Raji (cell line): ENCODE measurements around the gene OTOG.

Source experiments
- POLR2A ChIP-seq: IDR thresholded peaks from 2 replicates; pipeline ENCODE4 v1.6.1; 2011; ENCODE audit warnings: low read depth, low read length, control low read depth; ENCODE audit not compliant: insufficient read depth

The OTOG gene

GRCh38 chr11:17512101-17512500 lies 35.0 kb upstream of the OTOG start:
- no peak for TF ChIP-seq POLR2A

GRCh38 chr11:17513853-17514252 lies 33.2 kb upstream of the OTOG start:
- no peak for TF ChIP-seq POLR2A

GRCh38 chr11:17514476-17514875 lies 32.6 kb upstream of the OTOG start:
- no peak for TF ChIP-seq POLR2A

- no peak for TF ChIP-seq POLR2A
These were observed 31.4 kb upstream of the OTOG start for GRCh38 chr11:17515443-17516176.

GRCh38 chr11:17516551-17517150 lies 30.4 kb upstream of the OTOG start:
- TF ChIP-seq POLR2A: no peak

GRCh38 chr11:17517186-17517585 lies 29.9 kb upstream of the OTOG start:
- no peak for TF ChIP-seq POLR2A

- TF ChIP-seq POLR2A: no peak
These were observed 28.7 kb upstream of the OTOG start for GRCh38 chr11:17518366-17518765.

- TF ChIP-seq POLR2A: no peak
These were observed 27.8 kb upstream of the OTOG start for GRCh38 chr11:17519061-17519885.

- no peak for TF ChIP-seq POLR2A
These were observed 25.8 kb upstream of the OTOG start for GRCh38 chr11:17521106-17521900.

GRCh38 chr11:17522655-17523054 lies 24.4 kb upstream of the OTOG start:
- no peak for TF ChIP-seq POLR2A

- TF ChIP-seq POLR2A: no peak
These were observed 22.8 kb upstream of the OTOG start for GRCh38 chr11:17524221-17524620.

GRCh38 chr11:17525570-17525969 lies 21.5 kb upstream of the OTOG start:
- TF ChIP-seq POLR2A: no peak

- no peak for TF ChIP-seq POLR2A
These were observed 20.7 kb upstream of the OTOG start for GRCh38 chr11:17526326-17526725.

GRCh38 chr11:17526931-17527627 lies 20.0 kb upstream of the OTOG start:
- no peak for TF ChIP-seq POLR2A

GRCh38 chr11:17527628-17527995 lies 19.4 kb upstream of the OTOG start:
- no peak for TF ChIP-seq POLR2A
